GM18507 (cell line): ENCODE measurements around the gene ITGAX.

Experiments used
- DNase-seq: peaks from one replicate; pipeline ENCODE4 v3.0.0; 2011; ENCODE audit warnings: low read depth; ENCODE audit not compliant: insufficient read length; ENCODE audit errors: extremely low spot score
- FAIRE-seq: peaks from 2 replicates; lab custom pipeline; 2011; peaks lifted over from hg19 to GRCh38; lab: Jason Lieb, UNC

The ITGAX gene

GRCh38 chr16:31428279-31428597 lies 73.3 kb downstream of the ITGAX start, which contains the start of gene COX6A2:
Gene COX6A2 (minus strand): TSS chr16:31428360. CDS start chr16:31428325, 35 bp downstream.
- no peak for FAIRE-seq
- DNase-seq: no peak

GRCh38 chr16:31428638-31429247 lies 73.8 kb downstream of the ITGAX start:
- no peak for FAIRE-seq
- no peak for DNase-seq

- FAIRE-seq: no peak
- DNase-seq: no peak
These were observed 74.3 kb downstream of the ITGAX start for GRCh38 chr16:31429314-31429713.

- FAIRE-seq (no peak), DNase-seq (no peak)
These were observed 74.8 kb downstream of the ITGAX start for GRCh38 chr16:31429796-31430195.

GRCh38 chr16:31430380-31431052 lies 75.5 kb downstream of the ITGAX start:
- FAIRE-seq (no peak), DNase-seq (no peak)
